ENCODE measurements around the gene GPR82.
A peak's percentile ranks its signal among the peaks of the same experiment; 100 is the strongest.

Gene GPR82

GRCh38 chrX:41684940-41685339, 39.0 kb upstream of the GPR82 start:
- H3K9me2 ChIP-seq (replicated peaks; ENCODE audit: control insufficient read depth, low read length), result no peaks in the 10 kb centered on the region
- no peaks in the 10 kb centered on the region for H3K27me3 ChIP-seq (ENCODE audit: control insufficient read depth, low read length)
- no peaks in the 10 kb centered on the region for H3K79me2 ChIP-seq (ENCODE audit: control insufficient read depth, low read length)
- TF ChIP-seq CTCF (IDR thresholded peaks at IDR 0.05; ENCODE audit: low read depth, low read length, poor library complexity, severe bottlenecking) (no peak), EZH2phosphoT487 (IDR thresholded peaks at IDR 0.05; ENCODE audit: borderline replicate concordance, low read length) (no peak)
- H4K20me1 ChIP-seq (ENCODE audit: control insufficient read depth, insufficient read depth, low read depth, low read length), result no peaks in the 10 kb centered on the region
- H3K4me3 ChIP-seq (ENCODE audit: low read length), result no peak overlapping the region
- peaks cover 23% of the 10 kb centered on the region for H3K4me1 ChIP-seq (ENCODE audit: control insufficient read depth, low read length)
- no peaks in the 10 kb centered on the region for H3K9me3 ChIP-seq (ENCODE audit: control insufficient read depth, insufficient read depth, low read length)
- no peak overlapping the region for H3K4me2 ChIP-seq (ENCODE audit: low read length)
- no peaks in the 10 kb centered on the region for H3K36me3 ChIP-seq (ENCODE audit: control insufficient read depth, low read length)
- H3F3A ChIP-seq (ENCODE audit: control insufficient read depth, insufficient read depth), result no peaks in the 10 kb centered on the region
- H3K27ac ChIP-seq (ENCODE audit: low read depth, low read length), result no peak overlapping the region

- no peak overlapping the region for H3K4me3 ChIP-seq (ENCODE audit: low read length)
- peak overlapping the region; percentile 30; the same call in 1 of the 2 replicates for H3K4me2 ChIP-seq (ENCODE audit: low read length)
- no peaks in the 10 kb centered on the region for H3K9me3 ChIP-seq (ENCODE audit: control insufficient read depth, insufficient read depth, low read length)
- no peaks in the 10 kb centered on the region for H3K9me2 ChIP-seq (replicated peaks; ENCODE audit: control insufficient read depth, low read length)
- no peaks in the 10 kb centered on the region for H3F3A ChIP-seq (ENCODE audit: control insufficient read depth, insufficient read depth)
- H3K36me3 ChIP-seq (ENCODE audit: control insufficient read depth, low read length), result no peaks in the 10 kb centered on the region
- no peaks in the 10 kb centered on the region for H4K20me1 ChIP-seq (ENCODE audit: control insufficient read depth, insufficient read depth, low read depth, low read length)
- H3K4me1 ChIP-seq (ENCODE audit: control insufficient read depth, low read length), result peaks cover 23% of the 10 kb centered on the region
- no peak overlapping the region for H3K27ac ChIP-seq (ENCODE audit: low read depth, low read length)
- no peaks in the 10 kb centered on the region for H3K79me2 ChIP-seq (ENCODE audit: control insufficient read depth, low read length)
- TF ChIP-seq CTCF (IDR thresholded peaks at IDR 0.05; ENCODE audit: low read depth, low read length, poor library complexity, severe bottlenecking), result no peak
- H3K27me3 ChIP-seq (ENCODE audit: control insufficient read depth, low read length), result no peaks in the 10 kb centered on the region
Measured at GRCh38 chrX:41686788-41687187, 37.2 kb upstream of the GPR82 start.

- Histone ChIP-seq H3K4me2 (ENCODE audit: low read length) (peak overlapping the region; percentile 11; the same call in 1 of the 2 replicates), H4K20me1 (ENCODE audit: control insufficient read depth, insufficient read depth, low read depth, low read length) (no peaks in the 10 kb centered on the region), H3K4me3 (ENCODE audit: low read length) (no peak overlapping the region), H3K4me1 (ENCODE audit: control insufficient read depth, low read length) (peaks cover 23% of the 10 kb centered on the region), H3K9me2 (replicated peaks; ENCODE audit: control insufficient read depth, low read length) (no peaks in the 10 kb centered on the region), H3K27me3 (ENCODE audit: control insufficient read depth, low read length) (no peaks in the 10 kb centered on the region), H3K27ac (ENCODE audit: low read depth, low read length) (no peak overlapping the region), H3K79me2 (ENCODE audit: control insufficient read depth, low read length) (no peaks in the 10 kb centered on the region), H3K9me3 (ENCODE audit: control insufficient read depth, insufficient read depth, low read length) (no peaks in the 10 kb centered on the region), H3F3A (ENCODE audit: control insufficient read depth, insufficient read depth) (no peaks in the 10 kb centered on the region), H3K36me3 (ENCODE audit: control insufficient read depth, low read length) (no peaks in the 10 kb centered on the region)
- no peak for TF ChIP-seq EZH2phosphoT487 (IDR thresholded peaks at IDR 0.05; ENCODE audit: borderline replicate concordance, low read length)
- no peak for TF ChIP-seq CTCF (IDR thresholded peaks at IDR 0.05; ENCODE audit: low read depth, low read length, poor library complexity, severe bottlenecking)
Measured at GRCh38 chrX:41688156-41688555, 35.8 kb upstream of the GPR82 start.

GRCh38 chrX:41688835-41689234, 35.1 kb upstream of the GPR82 start, which contains the start of gene GPR34:
Gene GPR34, plus strand, starts transcription at chrX:41688973. Its CDS starts 6,661 bp downstream, at chrX:41695634.
- H3K4me3 ChIP-seq (ENCODE audit: low read length), result no peak within 1 kb of the TSS

More at GRCh38 chrX:41688835-41689234, 35.1 kb upstream of the GPR82 start, which contains the start of gene GPR34:
- H3K79me2 ChIP-seq (ENCODE audit: control insufficient read depth, low read length), result no peaks in the 10 kb centered on the region
- H3K27ac ChIP-seq (ENCODE audit: low read depth, low read length), result no peak within 1 kb of the TSS
- no peak for TF ChIP-seq CTCF (IDR thresholded peaks at IDR 0.05; ENCODE audit: low read depth, low read length, poor library complexity, severe bottlenecking)
- no peak for TF ChIP-seq EZH2phosphoT487 (IDR thresholded peaks at IDR 0.05; ENCODE audit: borderline replicate concordance, low read length)
- no peaks in the 10 kb centered on the region for H3K36me3 ChIP-seq (ENCODE audit: control insufficient read depth, low read length)
- H3K4me2 ChIP-seq (ENCODE audit: low read length), result peak within 1 kb of the TSS; percentile 11; the same call in 1 of the 2 replicates
- H3K9me2 ChIP-seq (replicated peaks; ENCODE audit: control insufficient read depth, low read length), result no peaks in the 10 kb centered on the region
- H3F3A ChIP-seq (ENCODE audit: control insufficient read depth, insufficient read depth), result no peaks in the 10 kb centered on the region
- no peaks in the 10 kb centered on the region for H3K27me3 ChIP-seq (ENCODE audit: control insufficient read depth, low read length)
- H3K9me3 ChIP-seq (ENCODE audit: control insufficient read depth, insufficient read depth, low read length), result no peaks in the 10 kb centered on the region
- H3K4me1 ChIP-seq (ENCODE audit: control insufficient read depth, low read length), result peaks cover 23% of the 10 kb centered on the region
- no peaks in the 10 kb centered on the region for H4K20me1 ChIP-seq (ENCODE audit: control insufficient read depth, insufficient read depth, low read depth, low read length)

Data from DOHH2 (cell line).